PC-9 (cell line): ENCODE data around the gene PAX1. TPM values are rescaled to one million over a fixed set of nuclear protein-coding genes. Genes with fewer than 3 reads are reported as not detected.

Experiments
- BruUV-seq: library from RNA; stranded (reverse); fragments of 400-500 nt; replicated peaks from 2 replicates; lab custom pipeline; 2021; lab: Mats Ljungman, UMichigan
- CTCF ChIA-PET: fragments of 300-600 bp; sonication (Branson Sonifier 250); formaldehyde crosslinking; loops from one replicate; lab custom pipeline; 2022; ENCODE audit warnings: antibody characterized with exemption; lab: Charles Lee
- POLR2A ChIA-PET: fragments of 300-600 bp; sonication (Branson Sonifier 250); formaldehyde crosslinking; loops from one replicate; lab custom pipeline; 2022; ENCODE audit warnings: antibody characterized with exemption; ENCODE audit not compliant: unreplicated experiment; lab: Charles Lee
- DNase-seq, 2 experiments: peaks; one replicate each; pipeline versions ENCODE4 v3.0.0 to v3.0.0-alpha.2; 2015 to 2022; ENCODE audit warnings: mixed read lengths in 1 of 2
- H2AFZ ChIP-seq: fragments of 200-600 bp; sonication (generic); 2 replicates; pipeline ENCODE4 v1.8.1; 2017; ENCODE audit warnings: antibody characterized with exemption
- H3F3A ChIP-seq: fragments of 200-600 bp; sonication (generic); 2 replicates; pipeline ENCODE4 v1.8.1; 2017; ENCODE audit warnings: antibody characterized with exemption, mild to moderate bottlenecking, low read depth; ENCODE audit not compliant: insufficient read depth
- H3K27ac ChIP-seq: fragments of 200-600 bp; sonication (generic); 2 replicates; pipeline ENCODE4 v1.6.1; 2016; ENCODE audit warnings: mixed run types
- H3K27me3 ChIP-seq: fragments of 200-600 bp; sonication (generic); 2 replicates; pipeline ENCODE4 v1.6.1; 2016; ENCODE audit warnings: low read depth, mixed run types; ENCODE audit not compliant: insufficient read depth
- H3K36me3 ChIP-seq: fragments of 200-600 bp; sonication (generic); 2 replicates; pipeline ENCODE4 v1.6.1; 2016; ENCODE audit warnings: low read depth, mixed run types
- H3K4me1 ChIP-seq: fragments of 200-600 bp; sonication (generic); replicated peaks from 2 replicates; pipeline ENCODE4 v1.6.1; 2016; ENCODE audit warnings: mixed run types; ENCODE audit not compliant: insufficient read depth
- H3K4me2 ChIP-seq: fragments of 200-600 bp; sonication (generic); 2 replicates; pipeline ENCODE4 v1.6.1; 2017; ENCODE audit warnings: mixed run types
- H3K4me3 ChIP-seq: fragments of 200-600 bp; sonication (generic); 2 replicates; pipeline ENCODE4 v1.6.1; 2016; ENCODE audit warnings: mixed run types
- H3K79me2 ChIP-seq: fragments of 200-600 bp; sonication (generic); 2 replicates; pipeline ENCODE4 v1.6.1; 2017; ENCODE audit warnings: low read depth, mixed run types
- H3K9me2 ChIP-seq: fragments of 200-600 bp; sonication (generic); 2 replicates; pipeline ENCODE4 v1.8.1; 2017; ENCODE audit warnings: mild to moderate bottlenecking; ENCODE audit not compliant: insufficient read depth
- H3K9me3 ChIP-seq: fragments of 200-600 bp; sonication (generic); 2 replicates; pipeline ENCODE4 v1.8.1; 2016; ENCODE audit warnings: low read depth; ENCODE audit not compliant: insufficient read depth
- H4K20me1 ChIP-seq: fragments of 200-600 bp; sonication (generic); 2 replicates; pipeline ENCODE4 v1.8.1; 2017; ENCODE audit not compliant: insufficient read depth
- EZH2 ChIP-seq: fragments of 200-600 bp; sonication (generic); IDR thresholded peaks from 2 replicates; pipeline ENCODE4 v1.8.0; 2017; ENCODE audit warnings: antibody characterized with exemption, low read depth
- intact Hi-C: fragments of 100-400 bp; cut with micrococcal nuclease; formaldehyde crosslinking; loops from one replicate; pipeline ENCODE4 v1.10.0; 2022; ENCODE audit not compliant: unreplicated experiment
- total RNA-seq: library from RNA; stranded (reverse); gene quantifications from 2 replicates; pipeline ENCODE4 v1.2.3, GENCODE V29; 2021
- TF ChIP-seq, protein P1 (sequence below): fragments of 200-600 bp; sonication (generic); conservative IDR thresholded peaks from 2 replicates; pipeline ENCODE4 v1.6.1; 2017; ENCODE audit warnings: mixed run types, antibody characterized with exemption, mild to moderate bottlenecking, moderate library complexity

PAX1 gene
- total RNA-seq, 1 experiment from 2014 or later = not detected

DNA sequence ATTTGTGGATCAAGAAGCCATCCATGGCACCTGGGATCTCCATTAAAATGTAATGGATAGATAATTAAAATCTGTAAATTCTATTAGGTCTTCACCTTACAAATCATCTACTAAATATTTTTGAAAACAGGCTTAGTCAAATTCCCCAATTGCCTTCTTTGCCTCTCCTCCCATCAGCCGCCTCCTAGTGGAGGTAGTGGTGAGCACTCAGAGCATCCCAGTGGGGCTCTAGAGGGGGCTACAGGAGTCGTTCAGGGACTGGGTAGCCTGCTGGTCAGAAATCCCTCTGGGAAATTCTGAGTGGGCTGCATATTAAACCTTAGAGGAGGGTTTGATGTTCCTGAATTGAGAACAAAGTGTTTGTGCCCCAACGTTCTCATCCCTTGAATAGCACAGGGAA, 20.8 kb upstream of the PAX1 start:
- Histone ChIP-seq H4K20me1 (no peaks in the 10 kb centered on the region), H3K4me1 (no peaks in the 10 kb centered on the region), H3K79me2 (no peaks in the 10 kb centered on the region), H2AFZ (no peak overlapping the region), H3K4me3 (no peak overlapping the region), H3F3A (no peaks in the 10 kb centered on the region), H3K4me2 (no peak overlapping the region), H3K27ac (no peak overlapping the region), H3K9me2 (no peaks in the 10 kb centered on the region), H3K36me3 (no peaks in the 10 kb centered on the region), H3K27me3 (peaks cover 43% of the 10 kb centered on the region), H3K9me3 (no peaks in the 10 kb centered on the region)
- TF ChIP-seq EZH2 = no peak
- TF ChIP-seq, protein P1, sequence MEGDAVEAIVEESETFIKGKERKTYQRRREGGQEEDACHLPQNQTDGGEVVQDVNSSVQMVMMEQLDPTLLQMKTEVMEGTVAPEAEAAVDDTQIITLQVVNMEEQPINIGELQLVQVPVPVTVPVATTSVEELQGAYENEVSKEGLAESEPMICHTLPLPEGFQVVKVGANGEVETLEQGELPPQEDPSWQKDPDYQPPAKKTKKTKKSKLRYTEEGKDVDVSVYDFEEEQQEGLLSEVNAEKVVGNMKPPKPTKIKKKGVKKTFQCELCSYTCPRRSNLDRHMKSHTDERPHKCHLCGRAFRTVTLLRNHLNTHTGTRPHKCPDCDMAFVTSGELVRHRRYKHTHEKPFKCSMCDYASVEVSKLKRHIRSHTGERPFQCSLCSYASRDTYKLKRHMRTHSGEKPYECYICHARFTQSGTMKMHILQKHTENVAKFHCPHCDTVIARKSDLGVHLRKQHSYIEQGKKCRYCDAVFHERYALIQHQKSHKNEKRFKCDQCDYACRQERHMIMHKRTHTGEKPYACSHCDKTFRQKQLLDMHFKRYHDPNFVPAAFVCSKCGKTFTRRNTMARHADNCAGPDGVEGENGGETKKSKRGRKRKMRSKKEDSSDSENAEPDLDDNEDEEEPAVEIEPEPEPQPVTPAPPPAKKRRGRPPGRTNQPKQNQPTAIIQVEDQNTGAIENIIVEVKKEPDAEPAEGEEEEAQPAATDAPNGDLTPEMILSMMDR = no peak
- ChIA-PET CTCF (no interaction called here), POLR2A (no interaction called here)
- no peak for DNase-seq
- intact Hi-C loops = no loop called here
- no TSS peak for BruUV-seq

DNA sequence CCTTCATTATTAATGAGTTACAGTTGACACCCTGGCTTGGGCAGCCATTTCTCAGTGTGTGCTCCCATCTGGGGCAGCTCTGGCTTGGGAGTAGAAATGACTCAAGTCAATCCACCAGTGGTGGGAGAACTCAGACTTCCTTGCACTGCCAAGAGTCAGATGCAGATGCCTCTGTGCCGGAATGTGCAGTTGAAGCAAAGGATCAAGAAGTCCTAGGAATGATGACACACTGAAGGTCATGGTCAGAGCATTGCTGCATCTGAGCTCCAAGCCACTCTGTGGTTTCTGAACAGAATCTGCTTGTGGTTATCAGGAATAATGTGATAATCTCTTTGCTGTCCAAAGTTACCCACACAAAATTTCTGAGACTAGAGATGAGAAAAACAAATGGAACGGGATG, 19.5 kb upstream of the PAX1 start:
- intact Hi-C loops = no loop called here
- H4K20me1 ChIP-seq = no peaks in the 10 kb centered on the region
- TF ChIP-seq, protein P1 = no peak
- no peak for TF ChIP-seq EZH2
- ChIA-PET CTCF (no interaction called here), POLR2A (no interaction called here)
- H3K36me3 ChIP-seq = no peaks in the 10 kb centered on the region
- H3F3A ChIP-seq = no peaks in the 10 kb centered on the region
- H3K27ac ChIP-seq = no peak overlapping the region
- H3K4me2 ChIP-seq = no peak overlapping the region
- H3K79me2 ChIP-seq = no peaks in the 10 kb centered on the region
- H3K4me1 ChIP-seq = no peaks in the 10 kb centered on the region
- no peaks in the 10 kb centered on the region for H3K9me2 ChIP-seq
- no peak for DNase-seq
- no peaks in the 10 kb centered on the region for H3K9me3 ChIP-seq
- no peak overlapping the region for H3K4me3 ChIP-seq
- no peak overlapping the region for H2AFZ ChIP-seq
- peaks cover 37% of the 10 kb centered on the region for H3K27me3 ChIP-seq
- BruUV-seq = no TSS peak

DNA sequence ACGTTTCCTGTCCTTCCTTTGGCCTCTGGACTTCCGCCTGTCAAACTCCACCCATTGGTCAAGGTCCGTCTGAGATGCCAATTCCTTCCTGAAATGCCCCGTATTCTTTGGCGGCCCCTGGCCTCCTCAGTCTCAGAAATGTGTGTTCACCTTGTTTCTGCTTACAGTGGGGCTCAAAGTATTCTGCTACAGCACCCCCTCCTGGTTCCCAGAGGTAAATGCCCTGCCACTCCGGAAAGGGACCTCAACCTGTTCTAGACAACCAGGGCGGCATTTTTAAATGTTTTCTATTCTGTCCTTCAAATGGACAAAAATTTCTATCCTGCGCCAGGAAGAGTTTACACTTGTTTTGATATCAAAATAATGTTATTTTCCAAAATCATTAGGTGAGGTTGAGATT, 12.1 kb upstream of the PAX1 start:
- no peaks in the 10 kb centered on the region for H3K79me2 ChIP-seq
- no peak for DNase-seq
- no peak overlapping the region for H2AFZ ChIP-seq
- POLR2A ChIA-PET = no interaction called here
- H4K20me1 ChIP-seq = no peaks in the 10 kb centered on the region
- no TSS peak for BruUV-seq
- H3K9me3 ChIP-seq = no peaks in the 10 kb centered on the region
- intact Hi-C loops = no loop called here
- TF ChIP-seq, protein P1 = no peak
- TF ChIP-seq EZH2 = no peak
- H3K27me3 ChIP-seq = peaks cover 59% of the 10 kb centered on the region
- H3K4me1 ChIP-seq = no peaks in the 10 kb centered on the region
- H3K27ac ChIP-seq = no peak overlapping the region
- H3K4me3 ChIP-seq = no peak overlapping the region
- CTCF ChIA-PET = no interaction called here
- H3K36me3 ChIP-seq = no peaks in the 10 kb centered on the region
- H3K9me2 ChIP-seq = no peaks in the 10 kb centered on the region
- H3F3A ChIP-seq = no peaks in the 10 kb centered on the region
- no peak overlapping the region for H3K4me2 ChIP-seq
